ENCODE data around the gene SIGMAR1. TPM values are rescaled to one million over a fixed set of nuclear protein-coding genes. Genes with fewer than 3 reads are reported as not detected.

Gene SIGMAR1
- total and polyA plus RNA-seq, 4 donors: 116 to 210 (median 178) TPM

DNA sequence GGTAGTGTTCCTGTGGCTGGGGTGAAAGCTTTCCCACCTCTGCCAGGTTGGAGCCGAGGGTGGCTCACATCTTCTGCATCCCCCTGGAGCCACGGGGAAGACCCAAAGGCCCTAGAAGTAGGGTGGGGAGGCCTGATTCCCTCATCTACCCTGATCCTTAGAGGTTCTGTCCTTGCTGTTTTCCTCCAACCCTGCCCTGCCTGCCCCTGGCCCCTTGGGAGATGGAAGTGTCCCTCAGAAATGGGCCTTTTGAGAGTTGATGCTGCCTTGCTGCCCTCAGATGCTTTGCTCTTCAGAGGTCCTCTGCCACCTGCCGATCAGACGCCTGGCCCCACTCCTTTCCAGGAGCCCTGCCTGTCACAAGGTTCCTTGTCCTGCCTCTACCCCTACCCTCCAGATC, 47.2 kb upstream of the SIGMAR1 start:
- 98% methylated on average over 4 of the region's 4 CpGs for WGBS

More for the DNA sequence above, 47.2 kb upstream of the SIGMAR1 start:
- Histone ChIP-seq H3K27ac (ENCODE audit: low read depth in 1 of 2, low read length in 2 of 2) (no peak overlapping the region), H3K27me3 (ENCODE audit: control insufficient read depth in 4 of 4, insufficient read depth in 4 of 4, low read length in 3 of 4) (no peaks in the 10 kb centered on the region), H3K36me3 (ENCODE audit: control insufficient read depth in 4 of 4, insufficient read depth in 3 of 4, low read depth in 1 of 4, low read length in 3 of 4) (no peaks in the 10 kb centered on the region), H3K9ac (ENCODE audit: low read depth in 1 of 2, low read length in 2 of 2) (no peak overlapping the region), H3K9me3 (ENCODE audit: control insufficient read depth in 4 of 4, low read length in 3 of 4) (no peaks in the 10 kb centered on the region), H3K4me3 (ENCODE audit: low read depth in 1 of 3, low read length in 3 of 3) (no peak overlapping the region), H3K4me1 (ENCODE audit: control insufficient read depth in 4 of 4, insufficient read depth in 4 of 4, low read length in 3 of 4) (peaks cover 17 to 46% (median 40%) of the 10 kb centered on the region in 4 donors)
- TF ChIP-seq, protein P1, sequence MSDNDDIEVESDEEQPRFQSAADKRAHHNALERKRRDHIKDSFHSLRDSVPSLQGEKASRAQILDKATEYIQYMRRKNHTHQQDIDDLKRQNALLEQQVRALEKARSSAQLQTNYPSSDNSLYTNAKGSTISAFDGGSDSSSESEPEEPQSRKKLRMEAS (IDR thresholded peaks at IDR 0.05): no peak
- TF ChIP-seq HNF4A (conservative IDR thresholded peaks at IDR 0.05) (no peak), ZBTB33 (IDR thresholded peaks at IDR 0.05) (no peak), RAD21 (IDR thresholded peaks at IDR 0.05) (no peak), JUND (IDR thresholded peaks at IDR 0.05) (no peak), GABPA (IDR thresholded peaks at IDR 0.05 in 1 of 2, conservative IDR thresholded peaks at IDR 0.05 in 1 of 2) (no peak), REST (IDR thresholded peaks at IDR 0.05) (no peak), SP1 (IDR thresholded peaks at IDR 0.05) (no peak), NR2F2 (IDR thresholded peaks at IDR 0.05) (no peak), RXRA (IDR thresholded peaks at IDR 0.05) (no peak), FOXA1 (IDR thresholded peaks at IDR 0.05) (no peak), TAF1 (conservative IDR thresholded peaks at IDR 0.05) (no peak), YY1 (IDR thresholded peaks at IDR 0.05) (no peak), HNF4G (IDR thresholded peaks at IDR 0.05) (no peak), EGR1 (IDR thresholded peaks at IDR 0.05; ENCODE audit: low read depth in 2 of 2) (no peak), CTCF (IDR thresholded peaks at IDR 0.05; ENCODE audit: low read depth, low read length, missing input control) (no peak)
- no peak for DNase-seq (ENCODE audit: low spot score)

Measured in liver (tissue), 9 donors.